ENCODE results near the gene HUNK.

DNA sequence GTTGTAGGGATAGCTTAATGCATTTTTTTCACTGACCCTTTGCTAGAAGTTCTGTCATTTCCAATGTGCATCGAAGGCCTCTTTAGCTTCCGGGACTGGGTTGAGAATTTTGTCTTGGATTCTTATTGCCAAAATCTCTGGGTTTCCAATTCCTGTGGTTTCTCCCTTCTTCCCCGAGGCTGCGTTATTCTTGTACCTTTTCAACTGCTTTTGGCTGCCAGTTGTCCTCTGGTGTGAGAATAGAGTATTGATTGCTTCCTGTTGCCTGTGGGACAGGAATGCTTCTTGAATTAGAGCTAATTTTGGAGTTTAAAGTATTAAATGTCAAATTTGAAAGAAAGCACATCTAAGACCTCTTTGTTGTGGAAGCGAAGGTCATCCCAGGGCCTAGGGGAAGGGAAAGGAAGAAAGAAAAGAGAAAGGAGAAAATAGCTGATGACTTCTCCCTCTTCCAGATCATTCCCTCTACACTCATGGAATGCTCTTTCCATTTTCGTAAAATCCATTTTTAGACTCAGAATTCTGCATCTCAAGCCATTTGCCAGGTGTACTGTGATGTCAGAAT lies 21.1 kb downstream of the HUNK start:
- TF ChIP-seq EZH2 (IDR thresholded peaks at IDR 0.05; ENCODE audit: insufficient read depth, poor library complexity, severe bottlenecking) (no peak), EZH2phosphoT487 (IDR thresholded peaks at IDR 0.05; ENCODE audit: insufficient read depth, low read depth) (no peak)
